Activated CD4-positive, alpha-beta memory T cell treated with anti-CD3 and anti-CD28 coated beads for 36 hours (primary cell): ENCODE results near the gene DYNC1LI2. TPM values are rescaled to one million over a fixed set of nuclear protein-coding genes. Genes with fewer than 3 reads are reported as not detected.

Source experiments
- CTCF ChIA-PET: fragments of 350-600 bp; sonication (Branson Sonifier 250); formaldehyde crosslinking; loops from one replicate; lab custom pipeline; 2021; ENCODE audit warnings: antibody characterized with exemption, inconsistent platforms; lab: Charles Lee
- POLR2A ChIA-PET: fragments of 350-600 bp; sonication (Branson Sonifier 250); formaldehyde crosslinking; loops from one replicate; lab custom pipeline; 2021; ENCODE audit warnings: antibody characterized with exemption; lab: Charles Lee
- DNase-seq: peaks from one replicate; pipeline ENCODE4 v3.0.0-alpha.2; 2020
- H3K27ac Mint-ChIP-seq: one replicate; pipeline ENCODE4 v1.8.0; 2021; ENCODE audit warnings: mixed read lengths
- H3K27me3 Mint-ChIP-seq: one replicate; pipeline ENCODE4 v1.8.0; 2021; ENCODE audit warnings: mixed read lengths
- H3K36me3 Mint-ChIP-seq: one replicate; pipeline ENCODE4 v1.8.0; 2021; ENCODE audit warnings: mixed read lengths
- H3K4me1 Mint-ChIP-seq: one replicate; pipeline ENCODE4 v1.8.0; 2021; ENCODE audit warnings: low read depth, mixed read lengths
- H3K4me3 Mint-ChIP-seq: one replicate; pipeline ENCODE4 v1.8.0; 2021; ENCODE audit warnings: mild to moderate bottlenecking, mixed read lengths
- H3K9me3 Mint-ChIP-seq: one replicate; pipeline ENCODE4 v1.8.0; 2021; ENCODE audit warnings: mixed read lengths
- intact Hi-C: fragments of 100-400 bp; cut with micrococcal nuclease; formaldehyde crosslinking; loops from one replicate; pipeline ENCODE4 v1.15.1; 2023
- total RNA-seq, 2 experiments: library from RNA; stranded (reverse); gene quantifications; one replicate each; pipeline ENCODE4 v1.2.3, GENCODE V29; 2021

DYNC1LI2 gene
- total RNA-seq, 2 experiments from 2014 or later: 37.9 to 39.1 TPM

- Mint-ChIP-seq H3K27ac (no peak overlapping the region), H3K4me1 (peaks cover 15% of the 10 kb centered on the region), H3K36me3 (peaks cover 32% of the 10 kb centered on the region), H3K9me3 (no peaks in the 10 kb centered on the region), H3K27me3 (no peaks in the 10 kb centered on the region), H3K4me3 (no peak overlapping the region)
- intact Hi-C loops: loop anchor here (1.0 to 2.0 kb wide), 2 partner anchors 89 to 333 kb away; no protein-coding TSS in a partner anchor
- ChIA-PET CTCF (interaction anchor here (0.9 to 9.7 kb wide), 16 partner anchors 11 to 334 kb away, joined by 3 to 100 read pairs (median 8); partner anchors contain the start of genes CMTM4, DYNC1LI2 and NAE1), POLR2A (no interaction called here)
- peak; percentile 46 for DNase-seq
These were observed 11.4 kb downstream of the DYNC1LI2 start for GRCh38 chr16:66740010-66740409.

DNA sequence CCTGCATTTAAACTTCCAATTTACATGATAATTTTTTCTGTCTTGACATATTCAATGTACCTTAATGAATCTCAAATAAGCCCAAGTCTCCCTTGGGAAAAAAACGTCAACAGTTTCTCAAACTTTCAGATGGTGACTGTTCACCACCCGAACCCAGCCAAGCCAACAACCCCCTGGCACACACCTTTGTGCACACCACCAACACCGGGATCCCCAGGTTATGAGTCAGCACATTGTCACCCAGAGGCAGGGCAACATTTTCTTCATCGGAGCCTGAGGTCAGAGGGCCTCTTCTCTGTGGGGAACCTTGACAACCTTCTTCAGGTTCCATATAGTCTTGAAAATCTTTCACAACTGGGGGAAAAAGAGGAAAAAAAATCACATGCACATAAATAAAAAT lies 15.5 kb downstream of the DYNC1LI2 start:
- ChIA-PET CTCF (interaction anchor here (1.4 to 9.7 kb wide), 4 partner anchors 7 to 95 kb away, joined by 4 to 100 read pairs (median 5); partner anchors contain the start of genes DYNC1LI2 and NAE1), POLR2A (no interaction called here)
- no peak for DNase-seq
- no peak overlapping the region for H3K4me3 Mint-ChIP-seq
- peak overlapping the region; percentile 18 for H3K27ac Mint-ChIP-seq
- no peaks in the 10 kb centered on the region for H3K27me3 Mint-ChIP-seq
- intact Hi-C loops: no loop called here
- H3K9me3 Mint-ChIP-seq: no peaks in the 10 kb centered on the region
- peaks cover 32% of the 10 kb centered on the region for H3K36me3 Mint-ChIP-seq
- H3K4me1 Mint-ChIP-seq: peaks cover 11% of the 10 kb centered on the region

GRCh38 chr16:66731101-66731500 lies 20.3 kb downstream of the DYNC1LI2 start:
- ChIA-PET POLR2A (no interaction called here), CTCF (interaction anchor here (0.9 to 9.4 kb wide), 4 partner anchors 10 to 324 kb away, joined by 3 to 100 read pairs (median 5); partner anchors contain the start of gene NAE1)
- intact Hi-C loops: no loop called here
- Mint-ChIP-seq H3K27ac (no peak overlapping the region), H3K27me3 (no peaks in the 10 kb centered on the region), H3K4me3 (no peak overlapping the region), H3K4me1 (peaks cover 2% of the 10 kb centered on the region), H3K9me3 (no peaks in the 10 kb centered on the region), H3K36me3 (peaks cover 31% of the 10 kb centered on the region)
- no peak for DNase-seq

GRCh38 chr16:66728804-66729203 lies 22.6 kb downstream of the DYNC1LI2 start:
- H3K27ac Mint-ChIP-seq: no peak overlapping the region
- ChIA-PET POLR2A (no interaction called here), CTCF (interaction anchor here (0.6 to 9.4 kb wide), 18 partner anchors 12 to 322 kb away, joined by 3 to 100 read pairs (median 4); partner anchors contain the start of gene NAE1)
- H3K4me3 Mint-ChIP-seq: no peak overlapping the region
- H3K4me1 Mint-ChIP-seq: peaks cover 2% of the 10 kb centered on the region
- no peaks in the 10 kb centered on the region for H3K9me3 Mint-ChIP-seq
- peaks cover 35% of the 10 kb centered on the region for H3K36me3 Mint-ChIP-seq
- no peaks in the 10 kb centered on the region for H3K27me3 Mint-ChIP-seq
- intact Hi-C loops: loop anchor here (1.0 kb wide), 1 partner anchor 139 kb away; no protein-coding TSS in a partner anchor
- no peak for DNase-seq

DNA sequence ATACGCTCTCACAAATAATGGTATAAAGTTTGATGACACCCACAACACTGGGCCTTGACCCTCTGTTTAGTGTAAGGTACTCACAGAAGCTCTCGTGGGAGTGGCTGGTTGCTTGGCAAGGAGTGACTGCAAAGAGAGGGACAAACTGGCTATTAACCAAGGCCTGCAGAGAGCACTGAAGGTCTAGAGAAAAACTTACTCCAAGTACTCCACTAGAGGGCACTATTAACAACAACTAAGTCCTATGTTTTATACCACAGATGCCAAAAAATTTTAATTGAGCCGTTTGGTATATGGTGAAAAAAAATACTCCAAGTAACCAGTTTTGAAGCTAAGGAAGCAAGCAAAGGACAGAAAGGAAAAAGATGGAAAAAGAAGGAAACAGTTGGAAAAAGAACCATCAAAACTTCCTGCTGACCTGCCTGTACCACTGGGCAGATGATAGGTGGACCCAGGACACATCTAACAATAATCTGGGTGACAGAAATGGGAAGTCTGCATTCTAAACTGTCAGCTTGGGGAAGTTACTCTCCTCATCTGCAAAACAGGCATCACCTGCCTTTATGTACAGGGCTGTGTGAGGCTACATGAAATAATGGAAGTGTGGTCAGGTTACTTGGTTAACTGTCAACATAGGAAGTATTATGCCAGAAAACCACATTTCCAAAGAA lies 23.2 kb downstream of the DYNC1LI2 start:
- Mint-ChIP-seq H3K27ac (no peak overlapping the region), H3K36me3 (peaks cover 39% of the 10 kb centered on the region)

DNA sequence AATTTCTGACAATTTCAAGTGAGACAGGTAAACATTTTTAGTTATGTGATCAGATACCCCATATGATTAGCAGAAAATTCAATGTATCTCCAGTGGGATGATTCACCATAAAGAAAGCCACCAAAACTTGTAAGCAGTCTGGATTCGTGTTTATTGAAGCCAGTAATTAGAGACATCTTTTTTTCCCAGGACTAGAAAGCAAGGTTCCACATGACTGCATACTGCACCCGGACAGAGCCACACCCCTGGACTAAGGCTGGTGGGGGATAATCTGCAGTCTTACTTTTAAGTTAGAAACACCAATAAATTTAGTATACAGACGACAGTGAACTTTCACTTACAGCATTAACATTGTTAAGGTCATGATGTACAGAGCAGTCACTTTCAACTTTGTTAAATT lies 30.6 kb downstream of the DYNC1LI2 start:
- no peak for DNase-seq
- intact Hi-C loops: no loop called here
- Mint-ChIP-seq H3K27ac (no peak overlapping the region), H3K27me3 (no peaks in the 10 kb centered on the region), H3K9me3 (no peaks in the 10 kb centered on the region), H3K4me1 (no peaks in the 10 kb centered on the region), H3K36me3 (peaks cover 24% of the 10 kb centered on the region), H3K4me3 (no peak overlapping the region)
- ChIA-PET CTCF (interaction anchor here (1.2 kb wide), 1 partner anchor 44 kb away, joined by 3 read pairs; no protein-coding TSS in a partner anchor), POLR2A (no interaction called here)

More for the DNA sequence above, 23.2 kb downstream of the DYNC1LI2 start:
- no peak for DNase-seq
- POLR2A ChIA-PET: interaction anchor here (0.6 kb wide), 1 partner anchor 147 kb away, joined by 3 read pairs; no protein-coding TSS in a partner anchor
- CTCF ChIA-PET: interaction anchor here (0.6 to 9.4 kb wide), 20 partner anchors 12 to 322 kb away, joined by 3 to 100 read pairs (median 4); partner anchors contain the start of gene NAE1
- Mint-ChIP-seq H3K4me1 (peaks cover 2% of the 10 kb centered on the region), H3K27me3 (no peaks in the 10 kb centered on the region), H3K4me3 (no peak overlapping the region), H3K9me3 (no peaks in the 10 kb centered on the region)
- intact Hi-C loops: loop anchor here (1.0 kb wide), 1 partner anchor 140 kb away; no protein-coding TSS in a partner anchor

- H3K9me3 Mint-ChIP-seq: no peaks in the 10 kb centered on the region
- CTCF ChIA-PET: no interaction called here
- no peaks in the 10 kb centered on the region for H3K4me1 Mint-ChIP-seq
- intact Hi-C loops: no loop called here
- no peaks in the 10 kb centered on the region for H3K27me3 Mint-ChIP-seq
- no peak for DNase-seq
- H3K36me3 Mint-ChIP-seq: peaks cover 16% of the 10 kb centered on the region
- POLR2A ChIA-PET: no interaction called here
- H3K4me3 Mint-ChIP-seq: no peak overlapping the region
- H3K27ac Mint-ChIP-seq: no peak overlapping the region
These were observed 32.2 kb downstream of the DYNC1LI2 start for GRCh38 chr16:66719246-66719645.

GRCh38 chr16:66717776-66718175 lies 33.6 kb downstream of the DYNC1LI2 start:
- H3K27ac Mint-ChIP-seq: no peak overlapping the region
- ChIA-PET POLR2A (no interaction called here), CTCF (interaction anchor here (2.3 kb wide), 1 partner anchor 23 kb away, joined by 5 read pairs; no protein-coding TSS in a partner anchor)
- H3K36me3 Mint-ChIP-seq: peaks cover 4% of the 10 kb centered on the region
- intact Hi-C loops: no loop called here
- no peaks in the 10 kb centered on the region for H3K9me3 Mint-ChIP-seq
- H3K4me1 Mint-ChIP-seq: no peaks in the 10 kb centered on the region
- H3K27me3 Mint-ChIP-seq: no peaks in the 10 kb centered on the region
- no peak overlapping the region for H3K4me3 Mint-ChIP-seq
- no peak for DNase-seq

GRCh38 chr16:66717112-66717675 lies 34.2 kb downstream of the DYNC1LI2 start:
- no peaks in the 10 kb centered on the region for H3K4me1 Mint-ChIP-seq
- H3K9me3 Mint-ChIP-seq: no peaks in the 10 kb centered on the region
- no peak overlapping the region for H3K4me3 Mint-ChIP-seq
- CTCF ChIA-PET: interaction anchor here (2.3 kb wide), 1 partner anchor 23 kb away, joined by 5 read pairs; no protein-coding TSS in a partner anchor
- no peak overlapping the region for H3K27ac Mint-ChIP-seq
- POLR2A ChIA-PET: no interaction called here
- no peaks in the 10 kb centered on the region for H3K27me3 Mint-ChIP-seq
- intact Hi-C loops: no loop called here
- peak; percentile 29 for DNase-seq
- H3K36me3 Mint-ChIP-seq: peaks cover 4% of the 10 kb centered on the region

DNA sequence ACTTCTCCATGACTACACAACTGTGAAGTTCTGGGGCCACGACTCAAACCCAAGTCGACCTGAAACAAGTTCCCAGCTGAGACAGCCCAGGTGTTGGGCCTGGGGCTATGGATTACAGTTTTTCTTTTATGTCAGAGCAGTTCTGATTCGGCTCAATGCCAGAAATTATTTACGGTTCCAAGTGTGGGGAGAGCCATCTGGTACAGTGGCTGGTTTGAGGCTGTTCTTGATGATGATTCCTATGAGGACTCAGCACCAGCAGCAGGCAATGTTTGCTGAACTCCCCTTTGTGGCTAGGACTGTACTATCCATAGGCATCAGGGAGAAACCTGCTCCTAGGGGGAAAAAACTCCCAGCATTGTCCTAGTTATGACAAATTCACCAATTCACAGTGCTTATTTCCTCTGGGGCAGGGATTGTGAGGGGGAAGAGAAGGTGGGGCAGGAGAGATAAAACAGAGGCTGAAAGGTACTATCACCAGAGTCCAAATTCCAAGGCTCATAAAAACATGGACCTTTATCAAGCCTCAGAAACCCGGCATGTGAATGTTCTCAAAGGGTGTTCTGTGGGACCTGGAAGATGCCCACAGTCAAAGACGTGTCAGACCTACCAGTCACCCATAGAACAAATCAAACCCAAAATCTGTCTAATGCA lies 36.6 kb downstream of the DYNC1LI2 start:
- intact Hi-C loops: no loop called here
- H3K36me3 Mint-ChIP-seq: peaks cover 2% of the 10 kb centered on the region
- H3K9me3 Mint-ChIP-seq: no peaks in the 10 kb centered on the region
- no peak overlapping the region for H3K27ac Mint-ChIP-seq
- ChIA-PET POLR2A (no interaction called here), CTCF (interaction anchor here (1.3 kb wide), 1 partner anchor 64 kb away, joined by 6 read pairs; no protein-coding TSS in a partner anchor)
- H3K4me1 Mint-ChIP-seq: no peaks in the 10 kb centered on the region
- no peak overlapping the region for H3K4me3 Mint-ChIP-seq
- H3K27me3 Mint-ChIP-seq: no peaks in the 10 kb centered on the region
- DNase-seq: no peak

DNA sequence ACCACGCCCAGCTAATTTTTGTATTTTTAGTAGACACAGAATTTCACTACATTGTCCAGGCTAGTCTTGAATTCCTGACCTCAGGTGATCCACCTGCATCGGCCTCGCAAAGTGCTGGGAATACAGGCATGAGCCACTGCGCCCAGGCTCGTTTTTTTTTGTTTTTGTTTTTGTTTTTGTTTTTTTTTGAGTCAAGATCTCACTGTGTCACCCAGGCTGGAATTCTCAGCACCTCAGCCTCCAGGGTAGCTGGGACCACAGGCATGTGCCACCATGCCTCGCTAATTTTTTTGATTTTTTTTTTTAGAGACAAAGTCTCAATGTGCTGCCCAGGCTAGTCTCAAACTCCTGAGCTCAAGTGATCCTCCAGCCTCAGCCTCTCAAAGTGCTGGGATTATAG lies 37.3 kb downstream of the DYNC1LI2 start:
- H3K4me1 Mint-ChIP-seq: no peaks in the 10 kb centered on the region
- peaks cover 2% of the 10 kb centered on the region for H3K36me3 Mint-ChIP-seq
- no peaks in the 10 kb centered on the region for H3K27me3 Mint-ChIP-seq
- ChIA-PET CTCF (interaction anchor here (1.6 kb wide), 1 partner anchor 26 kb away, joined by 4 read pairs; no protein-coding TSS in a partner anchor), POLR2A (interaction anchor here (0.6 kb wide), 1 partner anchor 23 kb away, joined by 4 read pairs; no protein-coding TSS in a partner anchor)
- H3K27ac Mint-ChIP-seq: no peak overlapping the region
- no peaks in the 10 kb centered on the region for H3K9me3 Mint-ChIP-seq
- DNase-seq: no peak
- H3K4me3 Mint-ChIP-seq: no peak overlapping the region
- intact Hi-C loops: no loop called here
